MCF 10A (cell line): ENCODE data around the gene ANO7. TPM values are rescaled to one million over a fixed set of nuclear protein-coding genes. Genes with fewer than 3 reads are reported as not detected.

Experiments
- BruUV-seq: library from RNA; stranded (reverse); fragments of 400-500 nt; replicated peaks from 2 replicates; lab custom pipeline; 2021; lab: Mats Ljungman, UMichigan
- CTCF ChIA-PET: fragments of 300-600 bp; sonication (Branson Sonifier 250); formaldehyde crosslinking; extraction: SDS; loops from one replicate; lab custom pipeline; 2021; ENCODE audit warnings: antibody characterized with exemption, inconsistent platforms; lab: Yijun Ruan, JAX
- POLR2A ChIA-PET: fragments of 300-600, 350-650 bp; sonication (Branson Sonifier 250); formaldehyde crosslinking; extraction: SDS; loops from one replicate; lab custom pipeline; 2020; ENCODE audit warnings: antibody characterized with exemption, inconsistent platforms; lab: Yijun Ruan, JAX
- DNase-seq: peaks from one replicate; pipeline ENCODE4 v3.0.0-alpha.2; 2018; ENCODE audit not compliant: unreplicated experiment
- H3K27ac Mint-ChIP-seq: one replicate; pipeline ENCODE4 v1.8.0; 2022; ENCODE audit warnings: mild to moderate bottlenecking, low read depth, mixed read lengths; ENCODE audit not compliant: unreplicated experiment
- H3K27me3 Mint-ChIP-seq: one replicate; pipeline ENCODE4 v1.8.0; 2022; ENCODE audit warnings: mixed read lengths; ENCODE audit not compliant: insufficient read depth, unreplicated experiment
- H3K36me3 Mint-ChIP-seq: one replicate; pipeline ENCODE4 v1.8.0; 2022; ENCODE audit warnings: mild to moderate bottlenecking, moderate library complexity, mixed read lengths; ENCODE audit not compliant: insufficient read depth, unreplicated experiment
- H3K4me1 Mint-ChIP-seq: one replicate; pipeline ENCODE4 v1.8.0; 2022; ENCODE audit warnings: mixed read lengths; ENCODE audit not compliant: insufficient read depth, unreplicated experiment
- H3K4me3 Mint-ChIP-seq: one replicate; pipeline ENCODE4 v1.8.0; 2022; ENCODE audit warnings: mild to moderate bottlenecking, moderate library complexity, mixed read lengths; ENCODE audit not compliant: unreplicated experiment
- H3K9me3 Mint-ChIP-seq: one replicate; pipeline ENCODE4 v1.8.0; 2022; ENCODE audit warnings: mixed read lengths; ENCODE audit not compliant: unreplicated experiment
- CTCF ChIP-seq: fragments of 200-600 bp; IDR thresholded peaks from one replicate; pipeline ENCODE4 v1.8.0; 2022; ENCODE audit warnings: antibody characterized with exemption, mild to moderate bottlenecking; ENCODE audit not compliant: unreplicated experiment
- intact Hi-C: fragments of 100-400 bp; cut with micrococcal nuclease; formaldehyde crosslinking; loops from 2 replicates; pipeline ENCODE4 v1.14.1; 2022
- total RNA-seq: library from RNA; stranded (reverse); gene quantifications from 2 replicates; pipeline ENCODE4 v1.2.3, GENCODE V29; 2022

The ANO7 gene
- total RNA-seq, 1 experiment from 2014 or later = 0.14 TPM

- no peak overlapping the region for H3K27ac Mint-ChIP-seq
- DNase-seq = no peak
- intact Hi-C loops = no loop called here
- H3K4me1 Mint-ChIP-seq = no peaks in the 10 kb centered on the region
- no TSS peak for BruUV-seq
- H3K9me3 Mint-ChIP-seq = no peaks in the 10 kb centered on the region
- peaks cover 5% of the 10 kb centered on the region for H3K36me3 Mint-ChIP-seq
- no peak for TF ChIP-seq CTCF
- POLR2A ChIA-PET = no interaction called here
- no peak overlapping the region for H3K4me3 Mint-ChIP-seq
- CTCF ChIA-PET = no interaction called here
- no peaks in the 10 kb centered on the region for H3K27me3 Mint-ChIP-seq
These were observed 2.5 kb upstream of the ANO7 start for GRCh38 chr2:241185961-241186360.

GRCh38 chr2:241187101-241187917 is 1.2 kb upstream of the ANO7 start:
- no peak overlapping the region for H3K4me3 Mint-ChIP-seq
- POLR2A ChIA-PET = no interaction called here
- BruUV-seq = no TSS peak
- no peaks in the 10 kb centered on the region for H3K9me3 Mint-ChIP-seq
- H3K4me1 Mint-ChIP-seq = no peaks in the 10 kb centered on the region
- TF ChIP-seq CTCF = no peak
- no peak overlapping the region for H3K27ac Mint-ChIP-seq
- intact Hi-C loops = no loop called here
- no peaks in the 10 kb centered on the region for H3K36me3 Mint-ChIP-seq
- CTCF ChIA-PET = no interaction called here
- DNase-seq = no peak
- H3K27me3 Mint-ChIP-seq = no peaks in the 10 kb centered on the region

- TF ChIP-seq CTCF = no peak
- Mint-ChIP-seq H3K36me3 (no peaks in the 10 kb centered on the region), H3K27ac (no peak overlapping the region), H3K4me1 (no peaks in the 10 kb centered on the region), H3K9me3 (no peaks in the 10 kb centered on the region), H3K27me3 (no peaks in the 10 kb centered on the region), H3K4me3 (no peak overlapping the region)
- intact Hi-C loops = no loop called here
- no peak for DNase-seq
- ChIA-PET CTCF (no interaction called here), POLR2A (no interaction called here)
- BruUV-seq = no TSS peak
These were observed 601 bp upstream of the ANO7 start for GRCh38 chr2:241187918-241188234.

- Mint-ChIP-seq H3K27ac (no peak overlapping the region), H3K36me3 (no peaks in the 10 kb centered on the region), H3K9me3 (no peaks in the 10 kb centered on the region), H3K4me3 (no peak overlapping the region), H3K4me1 (no peaks in the 10 kb centered on the region), H3K27me3 (no peaks in the 10 kb centered on the region)
- CTCF ChIA-PET = interaction anchor here (0.6 kb wide), 1 partner anchor 739 kb away, joined by 3 read pairs; no protein-coding TSS in a partner anchor
- POLR2A ChIA-PET = no interaction called here
- intact Hi-C loops = no loop called here
- no TSS peak for BruUV-seq
- TF ChIP-seq CTCF = no peak
- no peak for DNase-seq
These were observed 797 bp downstream of the ANO7 start for GRCh38 chr2:241189093-241189855.
